ENCODE measurements around the gene LINGO3.

Gene LINGO3

DNA sequence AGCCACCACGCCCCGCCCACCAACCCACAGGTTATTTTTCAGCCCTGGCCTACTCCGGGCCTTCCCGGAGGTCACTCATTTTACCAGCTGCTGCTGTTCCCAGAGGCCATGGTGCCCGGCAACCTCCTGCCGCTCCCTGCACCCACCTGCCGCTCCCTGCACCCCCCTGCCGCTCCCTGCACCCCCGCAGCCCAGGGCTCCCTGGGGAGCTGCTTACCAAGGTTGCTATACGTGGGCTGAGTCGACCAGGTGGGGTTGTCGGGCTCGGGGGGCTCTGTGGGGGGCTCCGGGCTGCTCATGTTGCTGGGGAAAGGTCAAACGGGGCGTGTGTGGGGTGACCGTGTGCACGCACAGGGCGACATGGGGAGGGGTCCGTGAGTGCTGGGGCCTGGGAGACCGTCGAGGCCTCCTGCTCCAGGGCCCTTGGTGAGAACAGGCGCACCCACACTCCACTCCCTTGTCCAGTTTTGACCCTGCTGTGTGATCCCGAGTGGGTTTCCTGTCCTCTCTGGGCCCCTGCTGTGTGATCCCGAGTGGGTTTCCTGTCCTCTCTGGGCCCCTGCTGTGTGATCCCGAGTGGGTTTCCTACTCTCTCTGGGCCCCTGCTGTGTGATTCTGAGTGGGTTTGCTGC is 27.2 kb downstream of the LINGO3 start:
- no peak for DNase-seq

DNA sequence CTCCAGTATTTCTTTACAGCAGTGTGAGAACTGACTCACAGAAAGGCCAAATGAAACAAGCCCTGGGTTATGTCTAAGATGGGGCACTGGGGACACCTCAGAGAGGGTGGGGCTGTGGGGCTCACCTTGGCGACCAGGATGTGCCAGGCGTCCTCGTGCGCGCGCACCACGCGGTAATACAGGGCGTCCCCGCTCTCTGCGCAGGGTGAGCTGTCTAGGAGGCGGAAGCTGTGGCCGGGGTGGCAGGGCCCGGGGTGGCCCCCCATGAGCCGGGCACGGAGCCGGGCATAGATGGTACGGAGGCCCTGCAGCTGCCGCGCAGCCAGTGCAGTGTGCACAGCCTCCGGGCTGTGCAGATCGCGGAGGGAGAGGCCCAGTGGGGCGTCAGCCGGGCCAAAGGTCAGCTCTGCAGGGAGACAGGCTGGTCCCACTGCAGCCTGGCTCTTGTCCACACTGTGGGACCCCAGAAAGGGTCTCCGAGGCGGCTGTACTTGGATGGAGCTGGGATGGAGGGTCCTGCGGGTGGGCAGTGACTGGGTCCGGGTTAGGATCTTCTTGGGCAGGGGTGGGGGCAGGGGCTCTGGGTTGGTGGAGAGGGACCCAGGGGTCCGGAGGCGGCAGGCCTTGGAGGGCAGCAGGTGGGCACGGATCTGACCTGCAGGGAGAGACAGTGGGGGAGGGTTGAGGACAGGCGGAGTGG is 29.3 kb downstream of the LINGO3 start:
- DNase-seq: no peak

DNA sequence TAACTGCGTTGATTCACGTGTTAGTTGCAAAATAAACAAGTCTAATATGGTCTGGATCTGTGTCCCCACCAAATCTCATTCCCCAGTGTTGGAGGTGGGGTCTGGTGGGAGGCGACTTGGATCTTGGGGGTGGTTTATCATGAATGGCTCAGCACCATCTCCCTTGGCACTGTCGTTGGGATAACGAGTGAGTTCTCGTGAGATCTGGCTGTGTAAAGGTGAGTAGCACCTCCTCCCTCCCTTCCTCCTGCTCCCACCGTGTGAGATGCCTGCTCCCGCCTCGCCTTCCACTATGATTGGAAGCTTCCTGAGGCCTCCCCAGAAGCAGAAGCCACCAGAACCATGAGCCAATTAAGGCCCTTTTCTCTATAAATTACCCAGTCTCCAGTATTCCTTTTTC is 30.8 kb downstream of the LINGO3 start:
- no peak for DNase-seq

DNA sequence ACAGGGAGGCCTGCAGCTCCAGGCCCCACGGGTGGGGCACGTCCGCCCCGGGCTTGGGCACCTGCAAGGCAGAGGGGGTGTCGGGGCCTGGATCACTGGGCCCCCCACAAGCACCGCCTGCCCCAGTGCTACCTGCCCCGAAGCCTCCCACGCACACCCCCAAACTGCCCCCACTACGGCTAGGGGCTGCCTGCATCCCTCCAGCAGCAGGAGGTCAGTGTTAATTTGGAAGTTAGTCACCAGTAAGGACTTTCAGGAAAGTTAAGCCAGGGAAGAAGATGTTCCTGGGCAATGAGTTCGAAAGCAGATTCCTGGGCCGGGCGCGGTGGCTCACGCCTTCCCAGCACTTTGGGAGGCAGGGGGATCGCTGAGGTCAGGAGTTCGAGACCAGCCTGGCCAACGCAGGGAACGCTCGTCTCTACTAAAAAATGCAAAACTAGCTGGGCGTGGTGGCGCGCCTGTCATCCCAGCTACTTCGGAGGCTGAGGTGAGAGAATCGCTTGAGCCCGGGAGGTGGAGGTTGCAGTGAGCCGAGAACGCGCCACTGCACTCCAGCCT is 31.4 kb downstream of the LINGO3 start:
- no peak for DNase-seq

DNA sequence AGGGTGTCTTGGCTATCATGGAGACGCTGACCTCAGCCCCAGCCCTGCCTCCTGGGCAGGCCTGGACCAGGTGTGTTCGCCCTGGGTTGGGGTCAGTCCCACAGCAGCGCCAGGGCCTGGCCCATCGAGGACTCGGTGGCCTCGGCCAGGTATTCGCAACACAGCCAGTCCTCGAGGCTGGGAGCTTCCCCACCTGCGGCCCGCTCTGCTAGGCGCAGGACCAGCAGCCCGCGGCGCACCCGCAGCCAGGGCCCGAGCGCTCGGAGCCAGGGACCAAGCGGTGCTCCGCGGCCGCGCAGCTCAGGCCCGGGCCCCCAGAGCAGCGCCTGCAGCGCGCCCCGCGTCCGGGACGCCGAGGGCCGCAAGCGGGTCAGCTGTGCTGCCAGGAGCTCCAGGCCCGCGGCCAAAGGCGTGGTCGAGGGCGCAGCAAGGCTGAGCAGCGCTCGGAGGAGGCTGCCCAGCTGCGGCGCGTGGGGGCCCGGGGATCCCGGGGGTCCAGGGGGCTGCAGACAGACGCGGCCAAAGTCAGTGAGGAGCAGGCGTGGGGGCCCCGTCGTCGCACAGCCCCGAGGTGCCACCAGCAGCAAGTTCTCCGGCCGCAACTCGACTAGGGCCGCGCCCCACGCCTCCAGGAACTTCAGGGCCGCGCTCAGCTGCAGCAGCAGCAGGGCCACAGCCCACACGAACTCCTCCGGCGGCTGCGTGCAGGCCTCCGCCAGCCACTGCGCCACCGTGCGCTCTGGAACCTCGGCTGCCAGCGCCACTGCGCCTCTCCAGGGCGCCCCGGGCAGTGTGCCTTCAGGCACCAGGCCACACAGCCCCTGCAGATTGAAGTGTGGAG is 32.1 kb downstream of the LINGO3 start:
- DNase-seq: no peak

DNA sequence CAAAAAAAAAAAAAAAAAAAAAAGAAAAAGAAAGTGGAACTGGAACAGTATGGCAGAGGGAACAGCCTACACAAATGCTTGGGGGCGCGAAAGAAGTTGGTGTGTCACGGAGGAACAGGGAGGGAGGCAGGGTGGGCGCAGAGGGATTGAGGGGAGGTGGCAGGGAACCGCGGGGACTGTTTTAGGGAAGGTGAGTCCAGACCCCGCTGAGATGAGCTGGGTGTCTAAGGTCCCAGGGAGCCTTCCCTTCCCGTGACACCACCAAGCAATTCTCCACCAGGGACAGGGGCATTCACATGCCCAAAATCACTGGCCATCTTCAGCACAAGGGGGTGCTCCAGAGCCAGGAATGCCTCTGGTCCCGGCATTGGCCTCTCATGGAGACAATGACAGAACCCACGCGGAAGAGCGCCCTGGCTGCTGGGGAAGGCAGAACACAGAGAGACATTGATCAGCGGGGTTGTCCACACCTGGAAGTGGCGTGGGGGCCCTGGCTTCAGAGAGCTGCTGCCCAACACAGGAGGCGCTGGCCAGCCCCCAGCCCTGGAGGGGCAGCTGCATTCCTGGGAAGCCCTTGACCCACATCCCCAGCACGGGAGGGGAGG is 32.9 kb downstream of the LINGO3 start:
- DNase-seq: peak in 1 of 5 donors; percentile 41

DNA sequence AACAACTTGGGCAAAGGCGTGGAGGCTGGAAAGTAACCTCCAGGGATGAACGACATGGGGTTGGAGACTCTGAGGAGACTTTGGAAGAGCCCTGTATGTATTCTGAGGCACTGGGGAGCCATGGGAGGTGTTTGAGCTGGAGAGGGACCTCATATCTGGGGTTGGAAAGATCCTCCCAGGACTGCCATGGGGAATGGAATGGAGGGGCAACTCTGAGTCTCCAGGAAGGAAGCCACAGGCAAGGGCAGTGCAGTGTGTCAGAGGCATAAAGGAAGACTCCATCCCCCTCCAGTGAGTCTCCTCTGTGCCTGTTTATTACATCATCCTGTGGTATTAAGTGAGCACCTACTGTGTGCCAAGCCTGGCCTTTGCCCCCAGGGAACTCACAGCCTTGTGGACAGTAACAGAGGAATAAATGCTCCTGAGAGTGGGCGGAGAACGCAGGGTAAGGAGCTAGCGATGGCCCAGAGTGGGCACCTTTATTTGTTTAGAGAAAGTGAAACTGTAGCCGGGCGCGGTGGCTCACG is 33.7 kb downstream of the LINGO3 start:
- no peak for DNase-seq

DNA sequence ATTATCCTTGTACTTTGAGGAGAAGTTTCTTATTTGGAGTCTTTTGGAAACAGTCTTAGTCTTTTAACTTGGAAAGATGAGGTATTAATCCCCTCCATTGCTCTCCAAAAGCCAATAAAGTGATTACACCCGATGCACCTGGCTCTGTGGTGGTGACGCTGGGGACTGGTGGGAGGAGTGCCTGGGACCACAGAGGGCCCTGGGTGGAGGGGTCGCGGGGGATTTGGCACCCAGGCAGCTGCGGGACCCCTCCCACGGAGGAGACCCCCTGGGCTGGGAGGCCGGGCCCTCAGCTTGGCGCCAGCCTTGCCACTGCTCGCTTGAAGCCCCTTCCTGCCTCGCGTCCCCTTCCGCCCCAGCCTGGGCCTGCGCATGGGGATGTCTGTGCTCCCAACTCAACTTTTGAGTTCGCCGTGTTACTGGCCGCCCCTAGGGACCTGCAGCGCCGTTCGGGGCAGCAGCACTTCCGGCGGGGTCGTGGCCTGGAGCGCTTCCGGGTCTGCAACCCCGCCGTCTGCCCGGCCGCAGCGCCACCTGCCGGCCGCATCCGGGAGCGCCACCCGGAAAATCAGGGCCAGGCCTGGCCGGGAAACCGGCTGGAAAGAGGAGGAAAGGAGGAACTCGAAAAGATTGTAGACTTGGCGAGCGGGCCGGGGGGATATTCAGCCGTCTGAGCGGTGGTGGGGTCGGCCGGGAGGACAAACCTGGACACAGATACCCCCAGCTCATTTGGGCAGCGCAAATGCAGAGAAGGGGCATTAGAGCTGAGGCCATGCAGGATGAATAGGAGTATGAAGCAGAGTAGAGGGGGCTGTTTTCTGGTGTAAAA is 34.4 kb downstream of the LINGO3 start:
- peak; percentile 62 to 88 (median 65) for DNase-seq

DNA sequence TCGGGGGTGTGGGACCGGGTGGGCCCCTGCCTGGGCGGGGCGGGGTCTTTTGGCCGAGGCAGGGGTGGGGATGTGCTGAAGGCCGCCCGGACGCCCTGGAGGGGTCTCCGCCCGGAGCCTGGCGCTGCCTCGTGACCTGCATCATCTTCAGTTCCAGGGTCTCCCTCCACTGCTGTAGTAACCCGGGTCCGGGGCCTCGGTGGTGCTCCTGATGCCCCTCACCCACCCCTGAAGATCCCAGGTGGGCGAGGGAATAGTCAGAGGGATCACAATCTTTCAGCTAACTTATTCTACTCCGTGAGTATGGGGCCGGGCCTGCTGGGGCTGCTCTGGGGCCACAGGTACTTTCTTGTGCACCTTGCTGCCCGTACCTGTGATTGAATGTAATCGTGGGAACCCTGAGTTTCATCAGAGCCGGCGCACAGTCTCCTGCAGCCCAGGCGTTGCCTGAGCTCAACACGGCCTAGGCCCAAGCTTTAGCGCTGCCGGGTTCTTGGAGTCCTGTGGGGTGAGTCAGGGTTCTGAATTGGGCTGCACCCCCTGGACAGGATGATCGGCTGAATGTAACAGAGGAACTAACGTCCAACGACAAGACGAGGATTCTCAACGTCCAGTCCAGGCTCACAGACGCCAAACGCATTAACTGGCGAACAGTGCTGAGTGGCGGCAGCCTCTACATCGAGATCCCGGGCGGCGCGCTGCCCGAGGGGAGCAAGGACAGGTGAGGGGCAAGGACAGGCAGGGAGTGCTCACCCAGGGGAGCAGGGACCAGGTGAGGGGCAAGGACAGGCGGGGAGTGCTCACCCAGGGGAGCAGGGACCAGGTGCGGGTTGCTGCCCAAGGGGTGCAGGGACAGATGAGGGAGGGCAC is 36.5 kb downstream of the LINGO3 start:
- DNase-seq: peak in 1 of 5 donors; percentile 18

DNA sequence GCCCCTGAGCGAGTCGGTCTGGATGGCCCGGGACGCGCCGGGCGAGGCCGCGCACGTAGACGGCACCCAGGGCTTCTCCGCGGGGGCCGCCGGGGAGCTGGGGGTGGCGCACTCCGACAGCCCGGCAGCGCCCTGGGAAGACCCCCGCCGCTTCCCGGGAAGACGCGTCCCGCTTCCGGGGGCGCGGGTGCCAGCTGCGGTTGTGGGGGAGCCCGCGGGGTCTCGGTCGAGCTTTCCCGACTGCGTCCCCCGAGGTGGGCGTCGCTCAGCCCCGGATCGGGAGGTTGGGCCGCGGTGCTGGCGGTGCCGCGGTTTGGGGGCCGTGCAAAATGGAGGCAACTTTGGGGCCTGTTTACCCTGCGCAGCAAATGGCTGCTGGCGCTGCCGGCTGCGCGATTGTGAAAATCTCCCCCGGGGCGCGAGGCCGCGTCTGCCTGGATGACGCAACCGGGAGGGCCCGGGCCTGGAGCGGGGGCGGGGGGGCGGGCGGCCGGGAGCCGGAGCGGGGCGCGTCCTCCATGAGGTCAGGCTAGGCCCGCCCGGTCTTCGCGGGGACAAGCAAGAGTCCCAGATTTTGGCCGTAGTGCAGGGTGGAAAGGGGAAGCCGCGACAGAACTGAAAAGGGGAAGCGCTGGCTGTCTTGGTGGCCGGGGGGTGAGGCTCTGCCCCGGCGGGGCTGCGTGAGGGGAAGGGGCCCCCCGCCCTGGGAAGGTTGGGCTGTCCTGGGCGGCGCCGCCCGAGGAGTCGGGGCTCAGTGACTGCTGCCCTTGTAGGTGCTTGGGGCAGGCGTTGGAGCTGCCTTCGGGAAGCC is 37.3 kb downstream of the LINGO3 start:
- peak; percentile 42 to 79 (median 56) for DNase-seq

DNA sequence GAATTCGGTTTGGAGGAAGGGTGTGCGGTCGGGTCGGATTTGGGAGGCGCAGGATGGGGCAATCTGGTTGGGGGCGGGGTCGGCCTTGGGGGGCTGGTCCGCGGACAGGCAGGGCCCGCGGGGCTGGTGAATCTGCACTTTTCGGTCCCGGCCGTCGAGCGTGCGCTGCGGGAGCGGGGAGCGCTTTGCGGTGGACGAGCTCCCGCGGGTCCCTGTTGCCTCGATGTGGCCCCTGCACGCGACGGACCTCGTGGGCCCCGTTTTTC is 37.9 kb downstream of the LINGO3 start:
- peak in 2 of 5 donors; percentile 44 to 45 for DNase-seq

DNA sequence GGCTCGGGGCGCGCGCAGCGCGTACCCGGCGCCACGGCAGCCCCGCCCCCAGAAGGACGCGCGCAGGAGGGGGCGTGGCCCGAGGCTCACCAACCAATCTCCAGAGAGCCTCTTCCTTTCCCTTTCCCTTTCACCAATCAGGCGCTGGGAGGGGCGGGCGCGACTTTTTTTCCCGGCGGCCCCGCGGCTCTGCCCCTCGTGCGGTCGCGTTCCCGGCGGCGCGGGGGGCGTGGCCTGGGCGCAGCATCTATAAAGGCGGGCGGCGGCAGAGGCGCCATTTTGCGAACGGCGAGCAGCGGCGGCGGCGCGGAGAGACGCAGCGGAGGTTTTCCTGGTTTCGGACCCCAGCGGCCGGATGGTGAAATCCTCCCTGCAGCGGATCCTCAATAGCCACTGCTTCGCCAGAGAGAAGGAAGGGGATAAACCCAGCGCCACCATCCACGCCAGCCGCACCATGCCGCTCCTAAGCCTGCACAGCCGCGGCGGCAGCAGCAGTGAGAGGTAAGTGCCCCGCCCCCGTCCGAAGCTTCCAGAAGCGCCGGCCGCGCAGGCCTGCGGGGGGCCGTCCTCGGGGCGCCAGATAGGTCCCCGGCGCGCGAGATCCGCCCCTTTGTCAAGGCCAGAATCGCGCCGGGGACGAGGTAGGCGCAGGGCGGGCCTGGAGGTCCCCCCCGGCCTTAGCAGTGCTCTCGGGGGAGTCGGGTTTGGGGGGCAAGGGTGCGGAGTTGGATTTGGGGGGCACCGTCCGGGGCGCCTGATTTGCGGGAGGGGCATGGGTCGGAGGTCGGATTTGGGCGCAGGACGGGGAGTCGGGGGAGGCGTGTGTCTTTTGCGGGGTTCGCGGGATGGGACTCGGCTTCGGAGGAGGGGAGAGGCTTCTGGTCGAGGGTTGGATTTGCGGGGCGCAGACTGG is 38.5 kb downstream of the LINGO3 start:
- DNase-seq: peak; percentile 97 to 98 (median 97)

DNA sequence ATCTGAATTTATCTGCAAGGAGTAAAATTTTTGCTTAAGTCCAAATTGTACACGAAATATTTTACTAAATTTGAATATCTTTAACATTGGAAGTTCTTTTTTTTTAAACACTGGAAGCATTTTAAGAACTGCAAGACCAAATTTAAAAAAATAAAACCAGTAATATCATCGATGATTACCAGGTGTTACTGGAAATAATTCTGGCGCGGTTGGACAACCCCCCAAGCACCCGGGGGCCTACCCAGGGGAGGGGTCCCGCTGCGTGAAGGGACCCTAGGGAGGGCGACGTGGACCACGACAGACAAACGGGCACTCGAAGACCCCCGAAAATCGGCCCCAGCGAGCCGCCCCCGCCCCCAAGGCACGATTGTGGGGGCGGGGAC is 39.1 kb downstream of the LINGO3 start:
- no peak for DNase-seq

DNA sequence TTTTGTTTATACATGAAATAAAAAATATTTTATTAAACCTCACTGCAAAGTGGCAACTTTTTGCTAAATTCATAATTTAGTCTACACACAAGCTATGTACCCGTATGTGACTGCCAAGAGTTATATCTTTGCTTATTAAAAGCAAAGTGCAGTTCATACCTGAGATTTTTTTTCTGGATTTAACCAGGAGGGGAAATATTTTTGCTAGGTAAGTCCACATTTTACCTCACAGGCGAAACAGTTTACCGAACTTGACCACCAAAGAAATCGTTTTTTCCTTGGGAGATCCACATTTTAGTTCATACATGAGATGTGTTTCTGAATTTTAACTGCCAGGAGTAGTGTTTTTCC is 39.5 kb downstream of the LINGO3 start:
- no peak for DNase-seq

DNA sequence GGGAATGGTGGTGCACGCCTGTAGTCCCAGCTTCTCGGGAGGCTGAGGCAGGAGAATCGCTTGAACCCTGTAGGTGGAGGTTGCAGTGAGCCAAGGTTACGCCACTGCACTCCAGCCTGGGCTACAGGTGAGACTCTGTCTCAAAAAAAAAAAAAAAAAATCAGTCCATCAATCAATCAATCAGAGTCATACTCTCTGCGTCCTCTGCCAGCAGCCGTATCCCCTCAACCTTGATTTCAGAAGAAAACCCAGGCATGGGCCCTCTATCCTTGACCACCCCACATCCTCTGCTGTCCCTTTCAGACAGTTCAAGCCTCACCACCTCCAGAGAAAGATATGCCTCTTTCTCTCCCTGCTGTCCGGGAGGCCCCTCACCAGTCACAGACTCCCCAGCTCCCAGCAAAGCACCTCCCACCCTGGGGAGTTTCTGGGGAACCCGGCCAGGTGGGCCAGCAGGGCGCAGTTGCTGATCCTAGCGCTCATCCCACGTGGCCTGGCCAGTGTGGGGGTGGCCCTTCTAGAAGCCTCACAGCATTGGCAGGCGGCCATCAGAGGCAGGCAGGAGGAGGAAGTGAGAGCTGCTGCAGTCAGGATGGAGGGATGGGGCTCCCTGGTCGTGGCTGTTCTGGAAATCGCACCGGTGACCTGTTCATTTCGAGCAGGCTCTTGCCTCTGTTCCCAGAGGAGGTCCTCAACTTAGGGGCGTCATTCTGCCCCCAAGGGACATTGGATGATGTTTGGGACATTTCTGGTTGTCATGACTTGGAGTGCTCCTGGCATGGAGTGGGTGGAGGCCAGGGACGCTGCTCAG is 41.6 kb downstream of the LINGO3 start:
- DNase-seq: no peak

DNA sequence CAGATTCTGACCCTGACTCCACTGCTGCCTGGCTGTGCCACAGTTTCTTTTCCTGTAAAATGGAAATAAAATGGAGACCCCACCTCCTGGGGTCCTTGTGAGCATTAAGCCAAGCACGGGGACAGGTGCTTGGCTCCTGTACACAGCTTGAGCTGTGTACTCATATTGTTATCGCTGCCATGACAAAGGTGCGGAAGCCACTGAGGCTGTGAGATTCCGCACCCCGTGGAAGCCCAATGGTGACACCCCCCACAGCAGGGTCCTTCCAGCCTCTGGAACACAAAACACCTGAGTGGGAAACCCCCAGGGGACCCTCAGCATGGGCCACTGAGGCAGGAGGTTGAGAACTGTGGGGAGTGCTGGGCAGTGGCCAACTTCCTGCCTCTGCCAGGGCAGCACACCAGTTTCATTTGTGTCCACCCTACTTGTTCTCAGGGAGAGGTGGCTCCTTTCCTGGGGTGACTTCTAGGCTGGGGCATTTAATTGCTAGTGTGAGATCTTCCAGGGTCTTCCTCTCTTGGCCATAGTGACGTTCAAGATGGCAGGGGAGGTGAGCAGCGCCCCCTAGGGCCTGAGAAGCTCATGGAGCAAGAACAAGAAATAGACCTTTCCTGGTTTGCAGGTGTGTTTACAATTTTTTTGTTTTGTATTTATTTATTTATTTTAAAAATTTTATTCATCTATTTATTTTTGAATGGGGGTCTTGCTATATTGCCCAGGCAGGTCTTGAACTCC is 46.3 kb downstream of the LINGO3 start:
- DNase-seq: peak in 3 of 5 donors; percentile 41 to 65 (median 44)

DNA sequence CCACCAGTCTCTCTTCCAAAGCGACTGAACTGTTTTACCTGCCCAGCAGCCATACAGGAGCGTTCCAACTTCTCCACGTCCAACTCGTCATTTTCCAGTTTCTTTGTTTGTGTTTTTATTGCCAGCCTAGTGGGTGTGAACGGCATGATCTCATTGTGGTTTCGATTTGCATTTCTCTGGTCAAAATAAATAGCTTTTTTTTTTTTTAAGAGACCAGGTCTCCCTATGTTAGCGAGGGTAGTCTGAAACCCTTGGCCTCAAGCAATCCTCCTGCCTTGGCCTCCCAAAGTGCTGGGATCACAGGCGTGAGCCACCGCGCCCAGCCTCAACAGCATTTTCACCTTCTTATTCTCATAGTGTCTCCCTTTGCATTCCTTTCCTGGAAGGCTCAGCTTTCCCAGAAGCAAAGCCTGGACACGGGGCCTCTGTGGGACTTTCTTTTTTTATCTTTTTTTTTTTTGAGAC is 47.6 kb downstream of the LINGO3 start:
- peak in 1 of 5 donors; percentile 47 for DNase-seq
